OCI-LY1 (cell line): ENCODE data around the gene RAPGEF5.
A peak's percentile ranks its signal among the peaks of the same experiment; 100 is the strongest.

Source experiments
- H2AFZ ChIP-seq: fragments of 200-600 bp; sonication (generic), shearing (Covaris generic); 2 replicates; pipeline ENCODE4 v1.6.0; 2014; ENCODE audit warnings: antibody characterized with exemption, mild to moderate bottlenecking, low read length
- H3F3A ChIP-seq: fragments of 200-600 bp; sonication (generic), shearing (Covaris generic); 2 replicates; pipeline ENCODE4 v1.6.0; 2014; ENCODE audit warnings: mild to moderate bottlenecking, antibody characterized with exemption, low read length, moderate library complexity; ENCODE audit not compliant: insufficient read depth
- H3K27ac ChIP-seq: fragments of 200-600 bp; sonication (generic); 2 replicates; pipeline ENCODE4 v1.5.1; 2014; ENCODE audit warnings: low read length, mixed run types, mild to moderate bottlenecking, low read depth; ENCODE audit not compliant: poor library complexity, severe bottlenecking
- H3K27me3 ChIP-seq: fragments of 200-600 bp; sonication (generic); 2 replicates; pipeline ENCODE4 v1.6.0; 2014; ENCODE audit warnings: antibody characterized with exemption, mild to moderate bottlenecking, low read length, moderate library complexity; ENCODE audit not compliant: insufficient read depth
- H3K36me3 ChIP-seq: fragments of 200-600 bp; sonication (generic); 2 replicates; pipeline ENCODE4 v1.6.1; 2014; ENCODE audit warnings: mild to moderate bottlenecking, antibody characterized with exemption, low read length, moderate library complexity, mixed read lengths; ENCODE audit not compliant: insufficient read depth
- H3K4me1 ChIP-seq: fragments of 200-600 bp; sonication (generic); 2 replicates; pipeline ENCODE4 v1.5.1; 2014; ENCODE audit warnings: mild to moderate bottlenecking, low read length, moderate library complexity; ENCODE audit not compliant: insufficient read depth, severe bottlenecking
- H3K4me2 ChIP-seq: fragments of 200-600 bp; sonication (generic), shearing (Covaris generic); 2 replicates; pipeline ENCODE4 v1.6.1; 2014; ENCODE audit warnings: low read length
- H3K4me3 ChIP-seq: fragments of 200-600 bp; sonication (generic); 2 replicates; pipeline ENCODE4 v1.5.1; 2014; ENCODE audit warnings: low read length, low read depth, mild to moderate bottlenecking, mixed read lengths; ENCODE audit not compliant: poor library complexity, severe bottlenecking
- H3K79me2 ChIP-seq: fragments of 200-600 bp; shearing (Covaris generic); 2 replicates; pipeline ENCODE4 v1.6.1; 2016; ENCODE audit warnings: mixed run types, low read length, mixed read lengths; ENCODE audit not compliant: insufficient read depth
- H3K9ac ChIP-seq: fragments of 200-600 bp; sonication (generic), shearing (Covaris generic); 2 replicates; pipeline ENCODE4 v1.6.1; 2014; ENCODE audit warnings: mild to moderate bottlenecking, low read length, mixed read lengths
- H3K9me2 ChIP-seq: fragments of 200-600 bp; sonication (generic), shearing (Covaris generic); 2 replicates; pipeline ENCODE4 v1.6.1; 2014; ENCODE audit warnings: low read depth, mild to moderate bottlenecking, low read length, mixed read lengths
- H3K9me3 ChIP-seq: fragments of 200-600 bp; shearing (Covaris generic); 2 replicates; pipeline ENCODE4 v1.6.1; 2014; ENCODE audit warnings: low read length, mixed read lengths
- H4K20me1 ChIP-seq: fragments of 200-600 bp; sonication (generic), shearing (Covaris generic); 2 replicates; pipeline ENCODE4 v1.6.0; 2016; ENCODE audit warnings: mild to moderate bottlenecking, low read length; ENCODE audit not compliant: insufficient read depth
- CTCF ChIP-seq: fragments of 200-600 bp; sonication (generic), shearing (Covaris generic); IDR thresholded peaks from 2 replicates; pipeline ENCODE4 v1.5.1; 2017; ENCODE audit warnings: mild to moderate bottlenecking, antibody characterized with exemption, low read length, moderate library complexity, mixed read lengths
- EZH2 ChIP-seq: fragments of 200-600 bp; sonication (generic), shearing (Covaris generic); IDR thresholded peaks from 2 replicates; pipeline ENCODE4 v1.8.0; 2017; ENCODE audit warnings: borderline replicate concordance, mixed run types, mild to moderate bottlenecking, antibody characterized with exemption, low read length, moderate library complexity, mixed read lengths

Gene RAPGEF5

DNA sequence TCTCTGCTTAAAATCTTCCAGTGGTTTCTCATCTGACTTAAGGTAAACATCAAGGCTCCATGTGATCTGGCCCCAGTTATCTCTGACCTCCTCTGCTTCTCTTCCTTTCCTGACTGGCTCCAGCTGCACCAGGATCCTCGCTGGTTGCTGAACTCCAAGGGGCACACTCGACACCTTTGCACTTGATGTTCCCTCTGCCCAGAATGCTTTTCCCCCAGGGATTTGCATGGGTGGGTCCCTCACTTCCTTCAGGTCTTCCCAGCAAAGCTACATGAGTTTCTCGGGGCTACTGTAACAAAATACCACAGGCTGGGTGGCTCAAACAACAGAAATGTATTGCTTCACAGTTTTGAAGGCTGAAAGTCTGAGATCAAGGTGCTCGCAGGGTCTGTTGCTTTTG lies 245.3 kb downstream of the RAPGEF5 start:
- no peak for TF ChIP-seq CTCF
- no peak for TF ChIP-seq EZH2
- Histone ChIP-seq H3K9me2 (no peaks in the 10 kb centered on the region), H3K9me3 (no peaks in the 10 kb centered on the region), H3F3A (0 out of 2 replicates have a peak, but pooled peaks cover 3% of the 10 kb centered on the region), H3K27ac (no peak overlapping the region), H2AFZ (no peak overlapping the region), H3K27me3 (no peaks in the 10 kb centered on the region), H3K79me2 (no peaks in the 10 kb centered on the region), H3K4me2 (no peak overlapping the region), H3K36me3 (no peaks in the 10 kb centered on the region), H3K9ac (no peak overlapping the region), H3K4me1 (peaks cover 6% of the 10 kb centered on the region), H4K20me1 (no peaks in the 10 kb centered on the region), H3K4me3 (no peak overlapping the region)

- Histone ChIP-seq H3K4me1 (peaks cover 6% of the 10 kb centered on the region), H3K9me2 (no peaks in the 10 kb centered on the region)
- TF ChIP-seq CTCF: no peak
- no peak for TF ChIP-seq EZH2
These were observed 246.1 kb downstream of the RAPGEF5 start for GRCh38 chr7:22110881-22111280.

GRCh38 chr7:22110227-22110839 lies 246.6 kb downstream of the RAPGEF5 start:
- Histone ChIP-seq H3K9ac (no peak overlapping the region), H2AFZ (no peak overlapping the region), H4K20me1 (no peaks in the 10 kb centered on the region), H3K27me3 (no peaks in the 10 kb centered on the region), H3K9me2 (no peaks in the 10 kb centered on the region), H3K36me3 (no peaks in the 10 kb centered on the region), H3F3A (0 out of 2 replicates have a peak, but pooled peaks cover 3% of the 10 kb centered on the region), H3K9me3 (no peaks in the 10 kb centered on the region), H3K4me1 (peaks cover 6% of the 10 kb centered on the region), H3K4me3 (no peak overlapping the region), H3K79me2 (no peaks in the 10 kb centered on the region), H3K27ac (peak overlapping the region; percentile 5), H3K4me2 (no peak overlapping the region)
- TF ChIP-seq EZH2: no peak
- TF ChIP-seq CTCF: peak; percentile 98

More at GRCh38 chr7:22110881-22111280, 246.1 kb downstream of the RAPGEF5 start:
- Histone ChIP-seq H3K27ac (peak overlapping the region; percentile 5), H3K4me2 (no peak overlapping the region), H3K9ac (no peak overlapping the region), H3K27me3 (no peaks in the 10 kb centered on the region), H3F3A (0 out of 2 replicates have a peak, but pooled peaks cover 3% of the 10 kb centered on the region), H4K20me1 (no peaks in the 10 kb centered on the region), H3K79me2 (no peaks in the 10 kb centered on the region), H3K36me3 (no peaks in the 10 kb centered on the region), H3K9me3 (no peaks in the 10 kb centered on the region), H3K4me3 (no peak overlapping the region), H2AFZ (no peak overlapping the region)
